GM08714 (cell line): ENCODE data around the gene SMG6.
"Not testable (repeated sequence)": the region's sequence is repeated elsewhere in the genome, so short reads cannot be mapped to it uniquely, and the experiment has no call there.

ENCODE experiments used
- H3K4me3 ChIP-seq: fragments of 200-500 bp; sonication (Bioruptor generic); 2 replicates; pipeline ENCODE4 v1.5.1; 2014; ENCODE audit warnings: mild to moderate bottlenecking, low read length, inconsistent platforms
- ZNF274 ChIP-seq: IDR thresholded peaks from 2 replicates; pipeline ENCODE4 v1.6.1; 2012; ENCODE audit warnings: mild to moderate bottlenecking, low read depth, low read length

Gene SMG6

DNA sequence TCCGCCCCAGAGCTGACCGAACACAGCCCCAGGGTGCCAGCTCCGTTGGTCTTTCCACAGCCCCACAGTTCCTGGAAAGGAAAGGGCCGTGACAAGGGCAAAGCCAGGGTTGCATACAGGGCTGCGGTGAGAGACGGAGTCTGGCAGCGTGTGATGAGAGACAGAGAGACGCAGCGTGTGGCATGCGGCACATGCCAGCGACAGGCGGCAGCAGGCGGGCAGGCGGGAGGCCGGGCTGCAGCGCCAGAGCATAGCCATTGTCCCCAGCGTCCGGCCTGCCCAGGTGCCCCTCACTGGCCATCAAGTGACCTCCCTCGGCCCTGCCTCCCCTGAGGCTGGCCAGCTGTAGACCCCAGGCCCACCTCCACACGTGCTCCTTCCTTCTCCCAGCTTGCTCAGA is 287.1 kb downstream of the SMG6 start:
- TF ChIP-seq ZNF274: no peak
- H3K4me3 ChIP-seq: no peak overlapping the region

DNA sequence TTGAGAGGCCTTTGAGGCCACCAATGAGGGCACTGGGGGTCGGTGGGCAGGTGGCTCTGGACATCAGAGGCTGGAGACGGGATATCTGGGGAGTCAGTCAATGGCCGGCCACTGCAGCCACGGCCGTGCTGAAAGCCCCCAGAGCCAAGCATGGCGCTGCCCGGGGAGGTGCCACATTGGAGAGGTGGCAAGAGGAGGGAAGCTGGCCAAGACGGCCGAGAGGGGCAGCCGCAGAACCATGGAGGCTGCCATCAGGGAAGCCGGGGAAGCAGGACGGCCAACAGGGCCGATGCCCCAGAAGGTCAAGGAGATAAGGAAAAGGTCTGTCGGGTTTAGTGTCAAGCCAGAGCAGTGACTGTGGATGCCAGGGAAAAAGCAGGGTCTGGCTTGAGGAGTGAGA is 288.3 kb downstream of the SMG6 start:
- H3K4me3 ChIP-seq: no peak overlapping the region
- no peak for TF ChIP-seq ZNF274

DNA sequence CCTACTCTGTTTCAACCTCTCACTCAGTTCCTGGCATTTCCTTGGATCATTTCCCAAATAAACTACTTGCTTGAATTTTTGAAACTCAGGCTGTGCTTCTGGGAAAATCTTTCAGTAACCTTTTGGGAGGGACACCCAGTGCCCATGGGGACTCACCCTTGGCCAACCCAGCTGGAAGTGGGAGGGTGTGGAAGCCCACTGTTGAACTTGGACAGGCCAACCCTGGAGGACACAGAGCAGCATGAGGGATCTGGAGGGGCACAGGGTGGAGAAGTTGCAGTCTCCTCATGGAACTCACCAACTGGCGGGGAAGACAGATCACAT is 289.6 kb downstream of the SMG6 start:
- H3K4me3 ChIP-seq: no peak overlapping the region
- no peak for TF ChIP-seq ZNF274

DNA sequence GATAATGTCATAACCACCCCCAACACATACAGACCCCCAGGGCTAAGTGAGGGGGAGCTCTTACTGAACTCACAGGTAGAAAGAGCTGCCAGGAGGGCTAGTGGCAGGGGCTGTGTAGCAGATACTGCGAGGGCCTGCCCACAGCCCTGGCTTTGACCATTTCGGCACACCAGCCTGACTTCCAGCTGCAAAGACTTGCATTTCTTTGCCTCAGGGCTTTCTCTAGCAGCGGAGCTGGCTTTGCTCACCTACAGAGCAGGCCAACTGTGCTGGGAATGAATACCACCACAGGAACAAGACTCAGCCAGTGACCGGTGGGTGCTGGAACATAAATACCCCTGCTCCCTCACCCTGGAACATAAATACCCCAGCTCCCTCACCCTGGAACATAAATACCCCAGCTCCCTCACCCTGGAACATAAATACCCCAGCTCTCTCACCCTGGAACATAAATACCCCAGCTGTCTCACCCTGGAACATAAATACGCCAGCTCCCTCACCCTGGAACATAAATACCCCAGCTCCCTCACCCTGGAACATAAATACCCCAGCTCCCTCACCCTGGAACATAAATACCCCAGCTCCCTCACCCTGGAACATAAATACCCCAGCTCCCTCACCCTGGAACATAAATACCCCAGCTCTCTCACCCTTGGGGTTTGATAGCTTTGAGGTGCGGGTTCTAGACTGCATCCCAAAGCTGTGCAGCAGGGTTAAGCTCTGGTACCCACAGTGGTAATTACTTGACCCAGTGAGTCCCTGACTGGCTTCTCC is 290.2 kb downstream of the SMG6 start:
- not testable (repeated sequence) for H3K4me3 ChIP-seq

DNA sequence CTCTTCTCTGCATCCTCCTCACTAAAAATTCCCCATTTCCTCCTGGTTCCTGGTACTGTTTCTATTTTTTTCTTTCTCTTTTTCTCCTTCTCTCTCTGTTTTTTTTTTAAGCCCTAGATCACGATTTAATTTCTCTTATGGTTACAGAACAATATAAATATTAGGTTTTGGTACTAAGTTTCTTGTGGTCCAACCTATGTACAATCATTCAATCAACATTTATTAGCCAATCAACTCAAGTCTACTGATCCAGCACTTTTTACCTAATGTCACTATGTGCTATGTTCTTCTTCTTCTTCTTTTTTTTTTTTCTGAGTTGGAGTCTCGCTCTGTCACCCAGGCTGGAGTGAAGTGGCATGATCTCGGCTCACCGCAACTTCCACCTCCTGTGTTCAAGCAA is 291.1 kb downstream of the SMG6 start:
- no peak for TF ChIP-seq ZNF274
- no peak overlapping the region for H3K4me3 ChIP-seq

DNA sequence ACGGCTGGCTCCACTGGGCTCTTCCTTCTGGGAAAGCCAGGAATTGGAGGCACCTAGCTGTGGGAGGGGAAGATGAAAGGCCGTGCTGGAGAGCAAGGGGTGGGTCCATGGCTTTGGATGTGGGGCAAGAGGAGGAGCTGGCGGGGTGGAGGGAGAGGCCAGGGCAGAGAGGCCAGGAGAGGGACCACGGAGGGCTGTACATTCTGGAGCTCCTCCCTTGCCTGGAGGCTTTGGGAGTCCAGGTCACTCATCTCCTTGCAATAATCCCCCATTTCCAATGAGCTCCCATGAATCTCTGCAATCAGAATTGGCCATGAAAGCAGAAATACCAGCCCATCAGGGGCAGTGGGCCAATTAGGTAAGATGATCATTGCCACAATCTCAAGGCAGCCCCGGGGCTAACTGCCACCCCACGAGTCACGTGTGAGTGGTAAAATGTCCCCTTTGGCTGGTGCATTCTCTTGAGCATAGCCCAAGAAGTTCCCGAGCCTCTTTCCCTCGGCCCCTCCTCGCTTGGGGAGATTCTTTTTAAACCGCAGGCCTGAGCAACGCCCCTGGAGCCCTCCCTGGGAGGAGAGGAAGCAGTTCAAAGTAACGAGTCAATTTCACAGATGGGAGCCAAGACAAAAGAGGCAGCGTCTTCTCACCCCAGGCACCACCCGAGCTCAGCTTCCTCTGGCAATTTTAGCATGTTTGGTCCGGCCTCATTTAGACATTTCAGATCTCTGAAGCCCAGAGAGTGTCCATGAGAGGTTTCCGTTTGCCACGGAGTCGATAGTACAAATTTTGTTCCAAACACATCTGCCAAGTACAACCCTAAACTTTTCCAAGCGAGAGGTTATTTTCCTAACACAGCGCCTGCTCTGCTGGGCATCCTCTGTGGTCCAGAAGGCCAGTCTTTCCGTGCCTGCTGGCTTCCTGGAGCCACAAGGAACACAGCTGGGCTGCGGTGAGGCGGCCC is 291.9 kb downstream of the SMG6 start:
- TF ChIP-seq ZNF274: no peak
- no peak overlapping the region for H3K4me3 ChIP-seq
